Measurements from ENCODE around the gene TMEM135. TPM values are rescaled to one million over a fixed set of nuclear protein-coding genes. Genes with fewer than 3 reads are reported as not detected.
"Not testable (repeated sequence)": the region's sequence is repeated elsewhere in the genome, so short reads cannot be mapped to it uniquely, and the experiment has no call there.

TMEM135 gene
- polyA plus RNA-seq, 5 donors = 17.1 to 35.0 (median 25.9) TPM

- DNase-seq = no peak
Measured at GRCh38 chr11:87072787-87073186, 35.1 kb downstream of the TMEM135 start.

DNA sequence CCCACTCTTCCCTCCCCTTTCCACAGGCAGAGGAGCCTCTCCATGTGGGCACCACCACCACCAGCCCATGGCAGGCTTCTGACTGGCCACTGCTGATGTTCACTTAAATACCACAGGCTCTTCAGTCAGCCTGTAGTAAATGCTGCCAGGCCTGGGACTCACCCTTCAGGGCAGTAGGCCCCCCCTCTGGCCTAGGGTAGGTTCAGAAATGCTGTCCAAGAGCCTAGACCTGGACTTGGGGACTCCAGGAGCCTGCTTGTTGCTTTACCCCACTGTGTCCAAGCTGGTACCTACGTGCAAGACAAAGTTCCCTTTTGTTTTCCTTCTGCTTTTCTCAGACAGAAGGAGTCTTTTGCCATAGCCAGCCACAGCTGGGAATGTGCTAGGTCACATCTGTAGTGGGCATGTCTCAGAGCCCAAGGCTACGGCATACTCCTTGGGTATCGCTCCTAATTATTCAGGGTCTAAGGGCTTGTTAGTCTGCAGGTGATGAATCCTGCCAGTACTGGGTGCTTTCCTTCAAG is 38.6 kb downstream of the TMEM135 start:
- no peak for DNase-seq

DNA sequence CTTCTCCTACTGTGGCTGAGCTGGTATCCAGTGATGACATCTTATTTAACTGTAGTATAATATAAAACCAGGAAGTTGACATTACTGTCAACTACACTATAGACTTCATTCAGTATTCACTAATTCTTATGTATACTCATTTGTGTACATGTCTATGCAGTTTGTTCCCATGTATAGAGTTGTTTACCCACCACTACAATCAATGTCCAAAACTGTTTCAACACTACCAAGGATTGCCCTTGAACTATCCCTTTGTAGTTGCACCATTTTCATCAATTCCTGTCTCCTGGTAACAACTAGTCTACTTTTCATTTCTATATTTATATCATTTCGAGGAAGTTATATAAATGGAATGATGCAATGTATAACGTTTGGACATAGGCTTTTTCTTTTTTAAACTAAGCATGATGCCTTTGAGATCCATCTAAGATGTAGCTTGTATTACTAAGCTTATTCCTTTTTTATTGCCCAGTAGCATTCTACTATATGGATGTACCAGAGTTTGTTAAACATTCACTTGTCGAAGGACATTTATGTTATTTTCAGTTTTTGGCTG is 39.2 kb downstream of the TMEM135 start:
- no peak for DNase-seq

- no peak for DNase-seq
Measured at GRCh38 chr11:87081358-87081757, 43.6 kb downstream of the TMEM135 start.

DNA sequence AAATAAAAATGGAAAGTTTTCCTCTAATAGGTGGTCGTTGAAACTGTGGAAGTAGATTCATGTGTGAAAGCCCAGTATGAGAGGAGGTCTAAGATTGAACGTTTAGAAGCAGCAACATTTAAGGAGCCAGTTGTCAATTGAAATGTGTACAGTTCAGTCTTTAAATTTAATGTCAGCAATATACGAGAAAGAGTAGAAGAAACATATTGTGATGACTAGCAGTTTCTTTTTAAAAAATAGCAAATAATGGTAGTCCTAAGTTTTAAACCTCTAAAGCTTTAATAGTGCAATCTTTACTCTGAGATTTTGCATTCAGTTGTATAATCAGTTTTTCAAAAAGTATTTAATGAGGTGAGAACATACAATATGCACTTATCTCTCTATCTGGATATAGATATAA is 44.9 kb downstream of the TMEM135 start:
- DNase-seq = no peak

- no peak for DNase-seq
Measured at GRCh38 chr11:87083029-87083428, 45.3 kb downstream of the TMEM135 start.

DNA sequence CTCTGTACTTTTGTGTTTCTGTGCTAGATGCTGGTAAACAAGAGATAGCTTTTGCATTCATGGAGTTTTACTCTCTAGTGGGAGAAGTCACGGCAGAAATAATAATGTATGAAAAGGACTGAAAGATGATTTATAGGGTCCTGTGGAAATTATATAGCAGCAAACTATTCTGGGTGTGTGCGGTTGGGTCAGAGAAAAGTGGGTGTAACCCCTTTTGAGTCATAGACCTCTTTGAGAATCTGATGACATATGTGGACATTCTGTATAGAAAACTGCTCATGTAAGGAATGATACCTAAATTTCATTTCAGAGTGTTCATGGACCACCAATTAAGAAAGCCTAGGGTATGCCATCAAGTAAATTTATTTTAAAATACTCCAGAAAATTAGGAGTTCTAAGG is 54.4 kb downstream of the TMEM135 start:
- no peak for DNase-seq

- no peak for DNase-seq
Measured at GRCh38 chr11:87092567-87092966, 54.8 kb downstream of the TMEM135 start.

DNA sequence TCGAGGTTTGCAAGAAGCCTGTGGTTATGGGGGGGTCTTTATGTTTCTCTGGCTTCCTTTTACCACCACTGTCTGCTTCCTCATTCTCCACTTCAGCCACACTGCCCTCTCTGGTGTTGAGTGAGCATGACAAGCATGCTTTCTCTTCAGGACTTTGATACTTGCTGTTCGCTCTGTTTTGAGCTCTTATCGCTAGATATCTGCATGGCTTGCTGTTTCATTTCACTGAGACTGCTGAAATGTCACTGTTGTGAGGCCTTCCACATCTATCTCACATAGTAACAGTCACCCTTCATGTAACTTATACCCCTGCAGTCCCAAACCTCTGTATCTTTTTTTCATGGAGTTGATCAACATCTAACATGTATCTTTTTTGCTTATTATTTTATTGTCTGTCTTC is 59.8 kb downstream of the TMEM135 start:
- peak; percentile 11 to 15 for DNase-seq

GRCh38 chr11:87101956-87102580 is 64.3 kb downstream of the TMEM135 start:
- peak in 1 of 2 donors; percentile 18 for DNase-seq

DNA sequence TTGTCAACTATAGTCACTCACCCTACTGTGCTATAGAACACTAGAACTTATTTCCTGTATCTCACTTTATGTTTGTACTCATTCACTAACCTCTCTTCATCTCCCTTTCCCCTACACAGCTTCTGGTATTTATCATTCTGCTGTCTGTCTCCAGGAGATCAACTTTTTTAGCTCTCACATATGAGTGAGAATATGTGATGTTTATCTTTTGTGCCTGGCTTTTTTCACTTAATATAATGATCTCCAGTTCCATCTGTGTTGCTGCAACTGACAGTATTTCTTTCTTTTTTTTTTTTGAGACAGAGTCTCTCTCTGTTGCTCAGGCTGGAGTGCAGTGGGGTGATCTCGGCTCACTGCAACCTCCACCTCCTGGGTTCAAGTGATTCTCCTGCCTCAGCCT is 68.1 kb downstream of the TMEM135 start:
- DNase-seq = not testable (repeated sequence)

- DNase-seq = not testable (repeated sequence)
Measured at GRCh38 chr11:87107379-87107778, 69.6 kb downstream of the TMEM135 start.

GRCh38 chr11:87110443-87111131 is 72.9 kb downstream of the TMEM135 start:
- no peak for DNase-seq

DNA sequence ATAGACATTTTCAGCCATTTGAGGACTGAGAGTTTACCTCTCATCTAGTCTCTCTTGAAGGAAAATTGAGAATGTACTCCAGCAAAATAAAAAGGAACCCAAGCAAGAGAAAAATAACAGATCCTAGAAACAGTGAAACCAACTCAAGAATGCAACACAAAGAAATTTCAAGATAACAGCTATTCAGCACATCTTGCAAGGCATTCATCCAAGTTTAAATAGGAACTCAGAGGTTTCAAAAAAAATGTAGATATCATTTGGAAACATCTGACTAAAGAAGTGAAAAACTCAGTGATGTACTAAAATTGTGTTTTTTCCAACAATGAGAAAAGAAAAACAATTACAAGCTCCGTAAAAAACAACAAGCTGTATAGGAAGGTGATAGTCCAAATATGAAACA is 76.4 kb downstream of the TMEM135 start:
- DNase-seq = no peak

GRCh38 chr11:87116185-87116584 is 78.5 kb downstream of the TMEM135 start:
- DNase-seq = no peak

GRCh38 chr11:87120937-87121336 is 83.2 kb downstream of the TMEM135 start:
- no peak for DNase-seq

DNA sequence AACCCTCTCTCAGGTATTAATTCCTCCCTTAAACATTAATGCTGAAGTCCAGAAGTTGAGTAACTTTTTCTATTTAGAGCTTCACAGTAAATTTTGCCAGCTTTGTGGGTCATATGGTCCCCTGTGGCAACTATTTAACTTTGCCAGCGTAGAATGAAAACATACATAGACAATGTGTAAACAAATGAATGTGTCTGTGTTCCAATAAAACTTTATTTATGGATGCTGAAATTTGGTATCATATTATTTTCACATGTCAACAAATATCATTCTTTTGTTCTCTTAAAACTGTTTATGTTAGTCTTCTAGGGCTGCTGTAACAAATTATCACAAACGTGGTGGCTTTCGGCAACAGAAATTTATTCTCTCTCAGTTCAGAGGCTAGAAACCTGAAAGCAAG is 85.1 kb downstream of the TMEM135 start:
- no peak for DNase-seq

DNA sequence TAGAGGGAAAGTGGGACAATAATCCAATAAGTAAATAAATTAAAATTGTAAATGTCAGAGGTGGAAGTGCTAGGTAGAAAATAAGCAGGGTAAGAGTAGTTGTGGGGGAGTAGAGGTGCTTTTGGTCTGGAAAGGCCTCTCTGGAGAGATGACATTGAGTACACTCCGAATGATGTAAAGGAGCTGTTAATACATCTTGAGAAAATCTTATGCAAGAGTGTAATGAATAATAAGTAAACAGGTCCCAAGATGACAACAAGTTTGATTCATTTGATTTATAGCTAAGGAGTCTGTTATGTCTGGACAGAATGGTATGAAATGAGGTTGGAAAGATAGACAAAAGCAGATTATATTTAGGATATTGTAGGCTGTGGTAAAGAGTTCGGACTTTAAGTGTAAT is 87.5 kb downstream of the TMEM135 start:
- no peak for DNase-seq

GRCh38 chr11:87127101-87127500 is 89.4 kb downstream of the TMEM135 start:
- DNase-seq = no peak

DNA sequence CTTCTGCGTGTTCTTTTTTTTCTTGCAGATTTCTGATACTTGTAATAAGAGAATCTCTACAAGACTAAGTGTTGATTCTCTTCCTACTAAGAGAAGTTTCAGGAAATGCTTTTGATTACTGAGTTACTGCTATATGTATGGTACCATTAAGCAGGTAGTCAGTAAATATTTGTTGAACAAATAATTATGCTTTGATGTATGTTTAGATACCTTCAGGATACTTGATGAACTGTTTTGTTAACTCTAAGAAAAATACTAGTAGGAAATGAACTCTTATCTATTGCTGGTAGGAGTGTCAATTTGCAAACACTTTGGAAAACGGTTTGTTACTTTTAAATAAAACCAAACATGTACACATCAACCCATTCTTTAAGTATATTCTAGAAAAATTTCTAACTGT is 90.6 kb downstream of the TMEM135 start:
- no peak for DNase-seq

- no peak for DNase-seq
Measured at GRCh38 chr11:87134524-87135106, 96.9 kb downstream of the TMEM135 start.

- DNase-seq = no peak
Measured at GRCh38 chr11:87136236-87136635, 98.5 kb downstream of the TMEM135 start.

GRCh38 chr11:87137711-87138110 is 100.0 kb downstream of the TMEM135 start:
- no peak for DNase-seq
